DOHH2 (cell line): ENCODE results near the gene TTC32.

ENCODE experiments used
- H3F3A ChIP-seq: fragments of 200-600 bp; sonication (generic), shearing (Covaris generic); 2 replicates; pipeline ENCODE4 v1.6.0; 2016; ENCODE audit warnings: antibody characterized with exemption, mild to moderate bottlenecking; ENCODE audit not compliant: control insufficient read depth, insufficient read depth
- H3K27ac ChIP-seq: fragments of 200-600 bp; sonication (generic); 2 replicates; pipeline ENCODE4 v1.5.1; 2014; ENCODE audit warnings: low read depth, mild to moderate bottlenecking, low read length, moderate library complexity
- H3K27me3 ChIP-seq: fragments of 200-600 bp; sonication (generic); 2 replicates; pipeline ENCODE4 v1.6.1; 2014; ENCODE audit warnings: mild to moderate bottlenecking, low read length, mixed read lengths; ENCODE audit not compliant: control insufficient read depth
- H3K36me3 ChIP-seq: fragments of 200-600 bp; sonication (generic); 2 replicates; pipeline ENCODE4 v1.6.1; 2014; ENCODE audit warnings: mild to moderate bottlenecking, low read length, moderate library complexity, mixed read lengths; ENCODE audit not compliant: control insufficient read depth
- H3K4me1 ChIP-seq: fragments of 200-600 bp; sonication (generic); 2 replicates; pipeline ENCODE4 v1.6.1; 2014; ENCODE audit warnings: mild to moderate bottlenecking, low read length, mixed read lengths; ENCODE audit not compliant: control insufficient read depth
- H3K4me2 ChIP-seq: fragments of 200-600 bp; sonication (generic); 2 replicates; pipeline ENCODE4 v1.6.0; 2014; ENCODE audit warnings: mild to moderate bottlenecking, low read length, moderate library complexity
- H3K4me3 ChIP-seq: fragments of 200-600 bp; sonication (generic); 2 replicates; pipeline ENCODE4 v1.5.1; 2014; ENCODE audit warnings: mild to moderate bottlenecking, low read length, mixed read lengths
- H3K79me2 ChIP-seq: fragments of 200-600 bp; sonication (generic); 2 replicates; pipeline ENCODE4 v1.6.1; 2014; ENCODE audit warnings: mild to moderate bottlenecking, low read length, mixed read lengths; ENCODE audit not compliant: control insufficient read depth
- H3K9me2 ChIP-seq: fragments of 200-600 bp; sonication (generic); replicated peaks from 2 replicates; pipeline ENCODE4 v1.6.1; 2014; ENCODE audit warnings: mild to moderate bottlenecking, low read length, mixed read lengths; ENCODE audit not compliant: control insufficient read depth
- H3K9me3 ChIP-seq: fragments of 200-600 bp; sonication (generic); 2 replicates; pipeline ENCODE4 v1.6.1; 2014; ENCODE audit warnings: antibody characterized with exemption, low read length, mixed read lengths; ENCODE audit not compliant: control insufficient read depth, insufficient read depth
- H4K20me1 ChIP-seq: fragments of 200-600 bp; sonication (generic); 2 replicates; pipeline ENCODE4 v1.6.0; 2014; ENCODE audit warnings: low read depth, mild to moderate bottlenecking, antibody characterized with exemption, low read length, moderate library complexity; ENCODE audit not compliant: control insufficient read depth, insufficient read depth
- EZH2phosphoT487 ChIP-seq: fragments of 200-600 bp; sonication (generic); IDR thresholded peaks from 2 replicates; pipeline ENCODE4 v1.6.1; 2017; ENCODE audit warnings: borderline replicate concordance, mild to moderate bottlenecking, antibody characterized with exemption, low read length, moderate library complexity, mixed read lengths
- TF ChIP-seq, protein P1 (sequence below): fragments of 200-600 bp; sonication (generic); IDR thresholded peaks from one replicate; pipeline ENCODE4 v1.5.1; 2014; ENCODE audit warnings: antibody characterized with exemption, mild to moderate bottlenecking, low read depth, low read length; ENCODE audit not compliant: poor library complexity, severe bottlenecking

TTC32 gene

DNA sequence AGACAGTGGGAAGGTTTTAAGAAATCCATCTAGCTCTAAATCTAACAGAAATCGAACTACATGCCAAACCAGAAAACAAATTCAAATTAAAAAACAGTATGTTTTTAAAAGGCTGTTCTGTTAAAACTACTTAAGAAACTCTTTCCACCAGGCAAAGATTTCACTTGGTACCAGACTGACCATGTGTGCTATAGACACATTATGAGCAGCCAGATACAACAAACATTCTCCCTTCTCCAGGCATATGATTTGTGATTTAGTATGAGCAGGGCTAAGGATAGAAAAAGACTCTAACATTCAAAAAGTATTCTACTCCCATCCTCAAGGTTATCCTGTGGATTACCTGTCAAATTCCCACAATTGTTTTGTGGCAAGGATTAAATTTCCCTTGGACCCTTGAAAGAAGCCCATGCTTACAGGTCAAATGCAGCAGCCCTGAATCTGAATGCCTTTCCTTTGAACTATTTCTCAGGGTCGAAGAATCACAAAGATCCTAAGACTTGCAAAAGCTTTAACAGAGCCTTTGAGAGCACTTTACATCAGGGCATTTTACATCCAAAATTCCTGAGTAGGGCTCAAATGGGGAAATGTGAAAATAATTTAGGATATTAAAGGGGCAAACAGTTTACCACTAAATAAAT, 42.5 kb upstream of the TTC32 start:
- Histone ChIP-seq H4K20me1 (no peaks in the 10 kb centered on the region), H3K4me1 (no peaks in the 10 kb centered on the region), H3K4me2 (no peak overlapping the region), H3K9me2 (no peaks in the 10 kb centered on the region), H3F3A (no peaks in the 10 kb centered on the region), H3K27ac (no peak overlapping the region), H3K4me3 (no peak overlapping the region), H3K27me3 (no peaks in the 10 kb centered on the region), H3K79me2 (no peaks in the 10 kb centered on the region), H3K9me3 (no peaks in the 10 kb centered on the region), H3K36me3 (no peaks in the 10 kb centered on the region)
- no peak for TF ChIP-seq EZH2phosphoT487
- TF ChIP-seq, protein P1, sequence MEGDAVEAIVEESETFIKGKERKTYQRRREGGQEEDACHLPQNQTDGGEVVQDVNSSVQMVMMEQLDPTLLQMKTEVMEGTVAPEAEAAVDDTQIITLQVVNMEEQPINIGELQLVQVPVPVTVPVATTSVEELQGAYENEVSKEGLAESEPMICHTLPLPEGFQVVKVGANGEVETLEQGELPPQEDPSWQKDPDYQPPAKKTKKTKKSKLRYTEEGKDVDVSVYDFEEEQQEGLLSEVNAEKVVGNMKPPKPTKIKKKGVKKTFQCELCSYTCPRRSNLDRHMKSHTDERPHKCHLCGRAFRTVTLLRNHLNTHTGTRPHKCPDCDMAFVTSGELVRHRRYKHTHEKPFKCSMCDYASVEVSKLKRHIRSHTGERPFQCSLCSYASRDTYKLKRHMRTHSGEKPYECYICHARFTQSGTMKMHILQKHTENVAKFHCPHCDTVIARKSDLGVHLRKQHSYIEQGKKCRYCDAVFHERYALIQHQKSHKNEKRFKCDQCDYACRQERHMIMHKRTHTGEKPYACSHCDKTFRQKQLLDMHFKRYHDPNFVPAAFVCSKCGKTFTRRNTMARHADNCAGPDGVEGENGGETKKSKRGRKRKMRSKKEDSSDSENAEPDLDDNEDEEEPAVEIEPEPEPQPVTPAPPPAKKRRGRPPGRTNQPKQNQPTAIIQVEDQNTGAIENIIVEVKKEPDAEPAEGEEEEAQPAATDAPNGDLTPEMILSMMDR = no peak

GRCh38 chr2:19943189-19943588, 41.4 kb upstream of the TTC32 start:
- Histone ChIP-seq H3K4me2 (no peak overlapping the region), H3K27me3 (no peaks in the 10 kb centered on the region), H3K4me1 (no peaks in the 10 kb centered on the region), H3K36me3 (no peaks in the 10 kb centered on the region), H3K4me3 (no peak overlapping the region), H3F3A (no peaks in the 10 kb centered on the region), H3K9me3 (no peaks in the 10 kb centered on the region), H3K9me2 (no peaks in the 10 kb centered on the region), H3K27ac (no peak overlapping the region), H3K79me2 (no peaks in the 10 kb centered on the region), H4K20me1 (no peaks in the 10 kb centered on the region)
- TF ChIP-seq EZH2phosphoT487 = no peak

DNA sequence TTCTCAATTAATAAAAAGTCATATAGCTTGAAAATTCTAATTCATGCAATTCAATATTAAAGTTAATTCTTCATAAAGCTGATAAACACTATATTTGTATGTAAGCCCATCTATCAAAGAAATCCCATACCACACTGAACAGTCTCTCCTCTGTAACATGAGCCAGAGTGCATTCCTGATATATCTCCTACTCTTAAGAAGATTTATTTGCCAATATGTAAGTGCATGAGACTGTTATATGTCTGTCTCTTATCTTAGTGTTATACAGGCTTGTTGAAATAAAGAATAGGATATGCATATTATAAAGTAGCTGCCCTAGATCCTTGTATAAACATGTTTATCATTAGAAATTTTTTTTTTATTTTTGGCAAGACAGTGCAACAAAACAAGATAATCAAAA, 40.4 kb upstream of the TTC32 start:
- Histone ChIP-seq H3F3A (no peaks in the 10 kb centered on the region), H3K4me3 (no peak overlapping the region), H3K4me1 (no peaks in the 10 kb centered on the region), H3K79me2 (no peaks in the 10 kb centered on the region), H3K27ac (no peak overlapping the region), H4K20me1 (no peaks in the 10 kb centered on the region), H3K4me2 (no peak overlapping the region), H3K9me2 (no peaks in the 10 kb centered on the region), H3K36me3 (no peaks in the 10 kb centered on the region), H3K27me3 (no peaks in the 10 kb centered on the region), H3K9me3 (no peaks in the 10 kb centered on the region)
- TF ChIP-seq EZH2phosphoT487 = no peak
- TF ChIP-seq, protein P1 = no peak

DNA sequence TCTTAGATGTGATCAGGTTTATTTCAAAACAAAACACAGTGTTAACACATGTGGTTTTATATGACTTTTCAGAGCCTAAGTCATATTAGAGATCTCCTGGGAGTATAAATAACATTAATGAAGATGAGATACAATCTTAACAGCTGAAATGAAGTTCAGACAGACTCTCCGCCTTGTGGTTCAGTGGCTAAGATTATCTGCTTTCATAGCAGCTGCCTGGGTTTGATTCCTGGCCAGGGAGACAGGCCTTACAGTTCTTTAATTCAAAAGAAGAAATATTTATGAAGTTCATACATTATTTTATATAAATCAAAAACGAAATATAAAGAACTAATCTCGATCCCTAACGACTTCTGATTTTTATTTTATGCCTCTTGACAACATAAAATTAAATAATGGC, 35.2 kb upstream of the TTC32 start:
- Histone ChIP-seq H3K4me3 (no peak overlapping the region), H3K4me1 (no peaks in the 10 kb centered on the region), H3K79me2 (no peaks in the 10 kb centered on the region), H3F3A (no peaks in the 10 kb centered on the region), H3K36me3 (no peaks in the 10 kb centered on the region), H4K20me1 (no peaks in the 10 kb centered on the region), H3K27ac (no peak overlapping the region), H3K9me3 (no peaks in the 10 kb centered on the region), H3K27me3 (no peaks in the 10 kb centered on the region), H3K4me2 (no peak overlapping the region), H3K9me2 (no peaks in the 10 kb centered on the region)
- TF ChIP-seq, protein P1 = no peak
- no peak for TF ChIP-seq EZH2phosphoT487
